Heart left ventricle (tissue), 16 donors: Measurements from ENCODE around the gene SNX2. TPM values are rescaled to one million over a fixed set of nuclear protein-coding genes. Genes with fewer than 3 reads are reported as not detected.

ENCODE experiments used
- ATAC-seq, 4 donors: fragments of 200-7000 bp; cut with Tn5 transposase; one replicate each; pipeline ENCODE4 v1.9.1; 2020 to 2022; ENCODE audit warnings: moderate library complexity in 4 of 4, mild to moderate bottlenecking in 3 of 4, moderate number of reproducible peaks in 1 of 4
- DNase-seq, 5 donors: peaks; one replicate each; pipeline ENCODE4 v3.0.0-alpha.2; 2020
- H3K27ac ChIP-seq, 12 donors: fragments of 200-600 bp; sonication (generic) in 4 of 12; one replicate each; pipeline versions ENCODE4 v1.5.0 to v1.8.0; 2016 to 2022; ENCODE audit warnings: mild to moderate bottlenecking in 2 of 12
- H3K27me3 ChIP-seq, 9 donors: fragments of 200-600 bp; sonication (generic) in 2 of 9; one replicate each; pipeline versions ENCODE4 v1.5.1 to v1.8.0; 2016 to 2022; ENCODE audit warnings: mild to moderate bottlenecking in 3 of 9
- H3K36me3 ChIP-seq, 9 donors: fragments of 200-600 bp; sonication (generic) in 2 of 9; one replicate each; pipeline versions ENCODE4 v1.5.0 to v1.8.0; 2018 to 2022; ENCODE audit warnings: mild to moderate bottlenecking in 2 of 9
- H3K4me1 ChIP-seq, 12 donors: fragments of 200-600 bp; sonication (generic) in 4 of 12; one replicate each; pipeline versions ENCODE4 v1.5.0 to v1.8.0; 2016 to 2022; ENCODE audit warnings: mild to moderate bottlenecking in 3 of 12
- H3K4me3 ChIP-seq, 12 donors: fragments of 200-600 bp; sonication (generic) in 4 of 12; one replicate each; pipeline versions ENCODE4 v1.5.0 to v1.8.0; 2017 to 2022; ENCODE audit warnings: mild to moderate bottlenecking in 9 of 12, moderate library complexity in 4 of 12
- H3K9me3 ChIP-seq, 12 donors: fragments of 200-600 bp; sonication (generic) in 4 of 12; one replicate each; pipeline versions ENCODE4 v1.5.0 to v1.8.0; 2016 to 2022; ENCODE audit warnings: mild to moderate bottlenecking in 1 of 12
- POLR2A ChIP-seq, 2 donors: fragments of 450-650 bp; IDR thresholded peaks; one replicate each; pipeline ENCODE4 v1.6.1; 2017; ENCODE audit warnings: antibody characterized with exemption in 2 of 2, mild to moderate bottlenecking in 2 of 2, moderate library complexity in 2 of 2
- WGBS, 4 donors: extraction: QIAGEN DNeasy Blood & Tissue Kit in 2 of 4; methylation state at CpG; one replicate each; pipeline versions ENCODE4 v1.1.5 to v1.1.7; 2013 to 2018; 5-methylcytosine and 5-hydroxymethylcytosine counted together
- intact Hi-C, 10 donors: fragments of 100-400 bp; cut with DNase I; formaldehyde crosslinking; loops; one replicate each; pipeline versions ENCODE4 v1.11.1 to v1.14.2; 2022
- polyA plus RNA-seq, 2 donors: library from polyadenylated mRNA; stranded (reverse); fragments of 200-250 nt; gene quantifications; one replicate each; pipeline ENCODE4 v1.2.3, GENCODE V29; 2013
- total RNA-seq, 9 donors: library from RNA; depleted of rRNA in 2 of 9; stranded (reverse); fragments of >200 nt in 2 of 9; fragmentation: NEBNext Ultra II Directional in 3 of 9; extraction: Animal tissue kit (Norgen Biotek cat#: 25700) in 3 of 9; gene quantifications; one replicate each; pipeline versions ENCODE4 v1.1.0 to v1.2.4, GENCODE V29; 2016 to 2023
- TF ChIP-seq, protein P1 (sequence below), 12 donors: fragments of 200-600 bp; sonication (generic) in 4 of 12; IDR thresholded peaks; one replicate each; pipeline versions ENCODE4 v1.5.0 to v1.8.0; 2018 to 2022; ENCODE audit warnings: antibody characterized with exemption in 12 of 12, mild to moderate bottlenecking in 5 of 12
- donor health status: ischemic (EF 13 %, LVEDD 7.1; RV severe dilation, severe dysfunction).
- donor health status: healthy with polysubstance abuse.
- donor health status: DM: no; HTN: yes; CAD: no.
- donor health status: DM: no; HTN: no; CAD: no.
- donor health status: ischemic (EF 25% LVEDD 6.9; RV normal size, moderate dysfunction).
- donor health status: ischemic (EF 25% LVEDD 5.7; RV mildly dilated, moderate dysfunction).
- donor health status: healthy.
- donor health status: DM: yes; HTN: yes; CAD: no.
- donor health status: ischemic (EF 35%, LVEDD 5.7; RV mildly dilated, moderate dysfunction).
- donor health status: nonischemic (EF 11% LVEDD 7.7; RV severe dilation, severe dysfunction).
- donor health status: DM: yes; HTN: yes; CAD: no.
- donor health status: PGD.
- donor health status: ischemic (EF 29% LVEDD 5.4; RV normal size, mild dysfunction).
- donor health status: nonischemic (EF 23%, LVEDD 6.1; RV moderate dilation, normal function).

Gene SNX2
- total and polyA plus RNA-seq, 11 donors, result 16.2 to 67.3 (median 33.4) TPM

DNA sequence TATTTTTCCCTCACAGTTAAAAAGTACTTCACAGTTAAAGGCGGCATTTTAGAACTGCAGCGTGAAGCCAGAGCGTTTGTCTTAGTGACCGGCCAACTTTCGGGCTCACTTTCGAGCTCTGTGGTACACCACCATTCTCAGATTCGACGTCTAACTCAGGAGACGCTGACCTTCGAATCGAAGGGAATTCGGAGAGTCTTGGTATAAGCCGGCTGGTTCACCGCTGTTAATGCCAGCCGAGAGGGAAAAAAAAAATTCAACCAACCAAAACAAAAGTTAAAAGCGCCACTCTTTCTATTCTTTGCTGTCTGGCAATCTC lies 70.0 kb downstream of the SNX2 start:
- intact Hi-C loops, result loop anchor here in 6 of 10 donors (2.0 to 10.0 kb wide), 5 partner anchors 68 to 192 kb away; partner anchors contain the start of genes SNX2 (in 4 of the 6) and PPIC (in 1 of the 6)
- DNase-seq, result no peak

DNA sequence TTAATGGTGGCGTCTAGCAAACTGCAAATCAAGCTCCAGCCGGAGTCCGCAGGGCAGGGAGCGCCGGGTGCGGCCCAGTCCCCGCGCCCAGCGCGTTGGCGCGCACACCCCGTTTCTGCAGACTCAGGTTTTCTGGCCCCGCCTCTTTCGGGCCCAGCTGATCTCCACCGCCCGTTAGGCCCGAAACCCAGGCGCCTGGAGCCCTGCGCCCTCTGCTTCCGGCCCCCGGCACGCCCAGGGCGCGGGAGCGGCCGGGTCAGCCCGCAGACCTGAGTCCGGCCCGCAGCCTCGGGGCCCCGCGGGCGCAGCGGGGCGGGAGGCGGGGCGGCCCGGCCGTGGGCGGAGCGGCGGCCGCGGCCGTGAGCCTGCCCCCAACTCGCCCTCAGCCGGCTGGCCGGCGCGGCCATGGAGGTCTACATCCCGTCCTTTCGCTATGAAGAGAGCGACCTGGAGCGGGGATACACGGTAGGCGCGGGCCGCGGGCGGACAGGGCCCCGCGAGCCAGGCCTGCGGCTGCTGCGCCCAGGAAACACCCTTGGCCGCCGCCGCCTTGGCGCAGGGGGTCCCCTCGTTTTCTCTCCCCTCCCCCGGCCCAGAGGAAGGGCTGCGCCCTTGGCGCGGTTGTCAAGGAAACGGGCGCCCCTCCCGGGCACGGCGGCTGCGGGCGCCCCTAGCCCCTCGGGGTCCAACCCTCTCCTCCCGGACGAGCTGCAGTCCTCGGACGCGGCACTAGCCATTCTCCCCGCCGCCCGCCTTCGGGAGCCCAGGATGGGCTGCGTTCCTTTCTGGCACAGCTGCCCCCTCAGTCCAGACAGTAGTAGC lies 70.6 kb downstream of the SNX2 start, which contains the start of gene SNX24:
Gene SNX24, plus strand, starts transcription at position 385 of the 822 bp plus-strand sequence. Its CDS starts 21 bp downstream, at position 406.
- WGBS, 4 donors, result 1% methylated on average over 26 to 92 of the region's 92 CpGs

More for the DNA sequence above, 70.0 kb downstream of the SNX2 start:
- Histone ChIP-seq H3K27ac (peak overlapping the region; percentile 39 to 93 (median 88)), H3K4me1 (peaks cover 0 to 45% (median 15%) of the 10 kb centered on the region in 12 donors), H3K27me3 (no peaks in the 10 kb centered on the region), H3K9me3 (peaks cover 0 to 9% (median 0%) of the 10 kb centered on the region in 12 donors), H3K36me3 (no peaks in the 10 kb centered on the region), H3K4me3 (peak overlapping the region; percentile 74 to 98 (median 92))
- TF ChIP-seq, protein P1, sequence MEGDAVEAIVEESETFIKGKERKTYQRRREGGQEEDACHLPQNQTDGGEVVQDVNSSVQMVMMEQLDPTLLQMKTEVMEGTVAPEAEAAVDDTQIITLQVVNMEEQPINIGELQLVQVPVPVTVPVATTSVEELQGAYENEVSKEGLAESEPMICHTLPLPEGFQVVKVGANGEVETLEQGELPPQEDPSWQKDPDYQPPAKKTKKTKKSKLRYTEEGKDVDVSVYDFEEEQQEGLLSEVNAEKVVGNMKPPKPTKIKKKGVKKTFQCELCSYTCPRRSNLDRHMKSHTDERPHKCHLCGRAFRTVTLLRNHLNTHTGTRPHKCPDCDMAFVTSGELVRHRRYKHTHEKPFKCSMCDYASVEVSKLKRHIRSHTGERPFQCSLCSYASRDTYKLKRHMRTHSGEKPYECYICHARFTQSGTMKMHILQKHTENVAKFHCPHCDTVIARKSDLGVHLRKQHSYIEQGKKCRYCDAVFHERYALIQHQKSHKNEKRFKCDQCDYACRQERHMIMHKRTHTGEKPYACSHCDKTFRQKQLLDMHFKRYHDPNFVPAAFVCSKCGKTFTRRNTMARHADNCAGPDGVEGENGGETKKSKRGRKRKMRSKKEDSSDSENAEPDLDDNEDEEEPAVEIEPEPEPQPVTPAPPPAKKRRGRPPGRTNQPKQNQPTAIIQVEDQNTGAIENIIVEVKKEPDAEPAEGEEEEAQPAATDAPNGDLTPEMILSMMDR (IDR thresholded peaks at IDR 0.05), result no peak
- WGBS, 4 donors, result 1 to 4% (median 2%) methylated on average over 16 of the region's 16 CpGs
- ATAC-seq, result peak; percentile 1 to 17 (median 11)

DNA sequence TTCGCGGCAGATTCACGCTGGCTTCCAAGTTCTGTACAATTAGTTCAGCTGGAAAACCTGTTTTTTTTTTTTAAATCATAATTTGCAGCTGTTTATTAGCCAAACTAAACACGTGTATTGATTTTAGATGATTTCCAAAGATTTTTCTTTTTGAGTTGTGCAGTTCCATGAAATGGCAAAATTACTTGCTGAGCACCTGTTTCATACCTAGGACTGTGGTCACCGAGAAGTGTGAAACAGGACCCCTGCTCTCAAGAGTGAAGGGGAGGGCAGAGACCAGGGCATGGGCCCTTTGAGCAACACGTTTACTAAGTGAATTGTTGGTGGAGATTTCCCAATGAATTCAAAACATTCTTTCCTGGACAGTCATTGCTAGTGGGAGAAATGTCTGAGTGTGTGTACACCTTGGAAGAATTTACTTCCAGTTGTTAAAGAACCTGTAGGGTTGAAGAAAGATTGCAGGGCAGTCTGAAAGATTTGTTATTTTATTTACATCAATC lies 71.2 kb downstream of the SNX2 start:
- ATAC-seq, result no peak
- intact Hi-C loops, result loop anchor here in 4 of 10 donors (5.0 to 10.0 kb wide), 3 partner anchors 71 to 191 kb away; partner anchors contain the start of genes PPIC (in 1 of the 4) and SNX2 (in 1 of the 4)
- WGBS, 4 donors, result 1 to 3% (median 2%) methylated on average over 6 of the region's 6 CpGs

More for the DNA sequence above, 70.6 kb downstream of the SNX2 start, which contains the start of gene SNX24:
- peak in 1 of 2 donors; percentile 58 for TF ChIP-seq POLR2A (IDR thresholded peaks at IDR 0.05)
- TF ChIP-seq, protein P1 (IDR thresholded peaks at IDR 0.05), result peak in 1 of 12 donors; percentile 13
- Histone ChIP-seq H3K36me3 (no peaks in the 10 kb centered on the region), H3K4me3 (peak within 1 kb of the TSS; percentile 74 to 98 (median 92)), H3K9me3 (peaks cover 0 to 5% (median 0%) of the 10 kb centered on the region in 12 donors), H3K27me3 (no peaks in the 10 kb centered on the region), H3K4me1 (peaks cover 0 to 50% (median 15%) of the 10 kb centered on the region in 12 donors), H3K27ac (peak within 1 kb of the TSS; percentile 58 to 93 (median 88))
- ATAC-seq, result peak; percentile 80 to 95 (median 92)
- intact Hi-C loops, result loop anchor here in 6 of 10 donors (2.0 to 10.0 kb wide), 4 partner anchors 71 to 192 kb away; partner anchors contain the start of genes SNX2 (in 3 of the 6) and PPIC (in 1 of the 6)
- DNase-seq, result peak; percentile 83 to 93 (median 87)

More for the DNA sequence above, 71.2 kb downstream of the SNX2 start:
- H3K36me3 ChIP-seq, result no peaks in the 10 kb centered on the region
- no peak for TF ChIP-seq POLR2A (IDR thresholded peaks at IDR 0.05)
- TF ChIP-seq, protein P1 (IDR thresholded peaks at IDR 0.05), result no peak
- no peak for DNase-seq
- peaks cover 0 to 56% (median 15%) of the 10 kb centered on the region in 12 donors for H3K4me1 ChIP-seq
- H3K4me3 ChIP-seq, result peak overlapping the region; percentile 74 to 98 (median 92)
- H3K27ac ChIP-seq, result peak overlapping the region; percentile 58 to 93 (median 88)
- H3K9me3 ChIP-seq, result no peaks in the 10 kb centered on the region
- no peaks in the 10 kb centered on the region for H3K27me3 ChIP-seq
